OCI-LY3 (cell line): ENCODE data around the gene DSCAM.

ENCODE experiments used
- H2AFZ ChIP-seq: fragments of 200-600, 300-600 bp; shearing (Covaris generic); 2 replicates; pipeline ENCODE4 v1.6.0; 2014; ENCODE audit warnings: antibody characterized with exemption, low read depth, low read length
- H3K27ac ChIP-seq: fragments of 200-600, 300-600 bp; sonication (generic); 2 replicates; pipeline ENCODE4 v1.5.1; 2014; ENCODE audit warnings: mild to moderate bottlenecking, low read length, moderate library complexity, mixed read lengths
- H3K27me3 ChIP-seq: fragments of 200-600, 300-600 bp; sonication (generic); 2 replicates; pipeline ENCODE4 v1.6.1; 2014; ENCODE audit warnings: low read depth, low read length, mixed read lengths
- H3K36me3 ChIP-seq: fragments of 200-600, 300-600 bp; sonication (generic); replicated peaks from 2 replicates; pipeline ENCODE3; 2014; ENCODE audit warnings: low read depth, low read length, mixed read lengths
- H3K4me1 ChIP-seq: fragments of 300-600, 200-600 bp; sonication (generic); 2 replicates; pipeline ENCODE4 v1.6.1; 2014; ENCODE audit warnings: low read length, mixed read lengths
- H3K4me2 ChIP-seq: fragments of 200-600, 300-600 bp; sonication (generic); 2 replicates; pipeline ENCODE4 v1.6.1; 2014; ENCODE audit warnings: low read length, mixed read lengths
- H3K4me3 ChIP-seq: fragments of 300-600, 200-600 bp; sonication (generic); 2 replicates; pipeline ENCODE4 v1.5.1; 2014; ENCODE audit warnings: antibody characterized with exemption, mild to moderate bottlenecking, low read length, moderate library complexity
- H3K79me2 ChIP-seq: fragments of 300-600, 200-600 bp; shearing (Covaris generic); 2 replicates; pipeline ENCODE4 v1.6.1; 2014; ENCODE audit warnings: mild to moderate bottlenecking, low read length, mixed read lengths
- H3K9ac ChIP-seq: fragments of 300-600, 200-600 bp; shearing (Covaris generic); 2 replicates; pipeline ENCODE4 v1.6.0; 2014; ENCODE audit warnings: mild to moderate bottlenecking, low read length, moderate library complexity
- H3K9me3 ChIP-seq: fragments of 200-600, 300-600 bp; shearing (Covaris generic); 2 replicates; pipeline ENCODE4 v1.6.1; 2014; ENCODE audit warnings: low read length, mixed read lengths; ENCODE audit not compliant: insufficient read depth
- H4K20me1 ChIP-seq: fragments of 200-600, 300-600 bp; sonication (generic); 2 replicates; pipeline ENCODE4 v1.6.1; 2016; ENCODE audit warnings: low read length, mixed read lengths; ENCODE audit not compliant: insufficient read depth
- EZH2phosphoT487 ChIP-seq: fragments of 200-600 bp; shearing (Covaris generic); IDR thresholded peaks from 2 replicates; pipeline ENCODE4 v1.6.1; 2018; ENCODE audit warnings: antibody characterized with exemption, mixed run types, low read depth
- TF ChIP-seq, protein P1 (sequence below): fragments of 200-600, 300-600 bp; sonication (generic); IDR thresholded peaks from 2 replicates; pipeline ENCODE4 v1.5.1; 2014; ENCODE audit warnings: antibody characterized with exemption, low read length, low read depth

Gene DSCAM

DNA sequence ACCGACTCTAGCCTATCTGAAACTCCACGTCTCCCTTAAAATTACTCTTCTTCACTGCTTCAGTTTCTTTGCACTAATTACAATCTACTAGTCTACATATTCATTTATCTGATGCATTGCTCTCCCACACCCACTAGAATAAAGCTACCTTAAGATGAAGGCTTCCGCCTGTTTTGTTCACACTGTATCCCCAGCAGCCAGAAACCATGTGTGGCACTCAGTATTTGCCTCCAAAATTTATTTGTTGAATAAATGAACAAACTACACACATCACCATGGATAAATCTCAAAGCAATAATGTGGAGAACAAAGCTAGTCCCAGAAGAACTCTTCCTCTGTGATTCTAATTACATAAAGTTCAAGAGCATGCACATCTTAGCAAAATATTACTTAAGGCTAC is 95.7 kb downstream of the DSCAM start:
- no peak for TF ChIP-seq EZH2phosphoT487
- TF ChIP-seq, protein P1, sequence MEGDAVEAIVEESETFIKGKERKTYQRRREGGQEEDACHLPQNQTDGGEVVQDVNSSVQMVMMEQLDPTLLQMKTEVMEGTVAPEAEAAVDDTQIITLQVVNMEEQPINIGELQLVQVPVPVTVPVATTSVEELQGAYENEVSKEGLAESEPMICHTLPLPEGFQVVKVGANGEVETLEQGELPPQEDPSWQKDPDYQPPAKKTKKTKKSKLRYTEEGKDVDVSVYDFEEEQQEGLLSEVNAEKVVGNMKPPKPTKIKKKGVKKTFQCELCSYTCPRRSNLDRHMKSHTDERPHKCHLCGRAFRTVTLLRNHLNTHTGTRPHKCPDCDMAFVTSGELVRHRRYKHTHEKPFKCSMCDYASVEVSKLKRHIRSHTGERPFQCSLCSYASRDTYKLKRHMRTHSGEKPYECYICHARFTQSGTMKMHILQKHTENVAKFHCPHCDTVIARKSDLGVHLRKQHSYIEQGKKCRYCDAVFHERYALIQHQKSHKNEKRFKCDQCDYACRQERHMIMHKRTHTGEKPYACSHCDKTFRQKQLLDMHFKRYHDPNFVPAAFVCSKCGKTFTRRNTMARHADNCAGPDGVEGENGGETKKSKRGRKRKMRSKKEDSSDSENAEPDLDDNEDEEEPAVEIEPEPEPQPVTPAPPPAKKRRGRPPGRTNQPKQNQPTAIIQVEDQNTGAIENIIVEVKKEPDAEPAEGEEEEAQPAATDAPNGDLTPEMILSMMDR = no peak
- no peak overlapping the region for H2AFZ ChIP-seq
- H3K4me2 ChIP-seq = no peak overlapping the region
- H3K9me3 ChIP-seq = no peaks in the 10 kb centered on the region
- no peak overlapping the region for H3K27ac ChIP-seq
- no peaks in the 10 kb centered on the region for H3K27me3 ChIP-seq
- no peak overlapping the region for H3K4me3 ChIP-seq
- H4K20me1 ChIP-seq = no peaks in the 10 kb centered on the region
- no peaks in the 10 kb centered on the region for H3K36me3 ChIP-seq
- no peaks in the 10 kb centered on the region for H3K79me2 ChIP-seq
- no peak overlapping the region for H3K9ac ChIP-seq
- no peaks in the 10 kb centered on the region for H3K4me1 ChIP-seq

DNA sequence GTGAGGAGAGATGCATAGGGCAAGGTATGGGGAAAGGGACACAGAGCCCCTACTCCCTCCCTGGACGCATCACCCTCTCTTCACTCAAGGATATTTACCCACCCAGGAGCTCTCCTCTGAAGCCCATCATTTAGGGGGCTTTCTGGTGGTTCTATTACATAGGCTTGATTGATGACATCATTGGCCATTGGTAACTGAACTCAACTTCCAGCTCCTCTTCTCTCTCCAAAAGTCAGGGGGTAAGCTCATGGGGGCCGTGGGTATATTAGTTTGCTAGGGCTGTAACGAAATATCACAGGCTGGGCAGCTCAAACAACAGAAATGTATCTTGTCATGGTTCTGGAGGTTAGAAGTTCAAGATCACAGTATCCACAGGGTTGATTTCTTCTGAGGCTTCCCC is 110.8 kb downstream of the DSCAM start:
- Histone ChIP-seq H3K36me3 (no peaks in the 10 kb centered on the region), H3K4me1 (no peaks in the 10 kb centered on the region), H3K9me3 (no peaks in the 10 kb centered on the region), H4K20me1 (no peaks in the 10 kb centered on the region), H3K27me3 (no peaks in the 10 kb centered on the region), H3K79me2 (no peaks in the 10 kb centered on the region), H3K9ac (no peak overlapping the region), H2AFZ (no peak overlapping the region), H3K4me2 (no peak overlapping the region), H3K27ac (no peak overlapping the region), H3K4me3 (no peak overlapping the region)
- TF ChIP-seq, protein P1 = no peak
- no peak for TF ChIP-seq EZH2phosphoT487

DNA sequence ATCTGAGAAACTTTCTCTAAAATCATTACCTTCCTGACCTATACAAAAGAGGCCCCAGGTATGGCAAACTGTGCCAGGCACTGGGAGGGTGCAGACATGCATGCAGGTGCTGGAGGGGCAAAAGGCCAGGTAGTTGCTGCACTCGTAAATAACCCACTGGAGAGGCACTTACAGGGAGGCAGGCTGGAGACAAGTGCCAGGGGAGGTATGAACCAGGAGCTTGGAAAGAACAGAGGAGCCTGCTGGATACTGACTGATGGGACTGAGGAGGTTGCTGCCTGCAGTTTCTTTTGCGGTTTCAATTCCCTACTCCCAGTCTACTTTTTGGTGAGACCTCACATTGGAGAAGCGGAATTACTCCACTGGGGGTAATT is 113.9 kb downstream of the DSCAM start:
- Histone ChIP-seq H3K4me3 (no peak overlapping the region), H3K27ac (no peak overlapping the region), H3K36me3 (no peaks in the 10 kb centered on the region), H4K20me1 (no peaks in the 10 kb centered on the region), H3K9ac (no peak overlapping the region), H2AFZ (no peak overlapping the region), H3K27me3 (no peaks in the 10 kb centered on the region), H3K4me1 (no peaks in the 10 kb centered on the region), H3K9me3 (no peaks in the 10 kb centered on the region), H3K79me2 (no peaks in the 10 kb centered on the region), H3K4me2 (no peak overlapping the region)
- no peak for TF ChIP-seq EZH2phosphoT487
- TF ChIP-seq, protein P1 = no peak

DNA sequence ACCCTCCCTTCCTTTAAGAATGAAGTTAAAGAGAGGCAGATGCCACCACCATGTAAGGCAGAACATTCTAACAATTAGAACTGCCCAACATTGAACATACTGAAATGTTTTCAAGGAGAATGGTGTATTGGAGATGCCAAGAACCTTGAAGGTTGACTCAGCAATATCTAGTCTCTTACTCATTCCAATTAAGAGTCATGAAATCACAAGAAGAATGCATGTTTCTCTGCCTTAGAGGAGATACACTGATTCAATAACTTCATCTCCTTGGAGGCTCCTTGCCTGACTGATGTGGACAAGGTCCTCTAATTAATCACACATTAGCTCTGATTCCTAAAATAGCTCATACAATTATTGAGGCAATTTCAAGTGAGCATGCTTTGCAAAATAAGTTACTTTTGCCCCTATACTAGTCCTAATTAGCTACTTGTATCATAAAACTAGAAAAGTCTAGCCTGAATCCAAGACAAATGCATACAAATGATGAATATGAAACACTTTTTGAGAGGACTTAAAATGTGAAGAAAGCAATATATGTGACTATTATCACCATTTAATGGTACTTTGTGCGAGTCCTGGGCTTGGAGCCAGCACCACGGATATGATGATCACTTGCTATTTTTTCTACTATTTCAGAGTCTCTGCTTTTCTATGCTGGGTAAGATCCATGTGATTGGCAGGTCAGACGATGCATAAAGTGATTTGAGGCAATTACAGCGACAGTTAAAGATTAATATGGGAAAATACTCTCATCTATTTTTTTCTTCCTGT is 114.5 kb downstream of the DSCAM start:
- Histone ChIP-seq H3K9me3 (no peaks in the 10 kb centered on the region), H4K20me1 (no peaks in the 10 kb centered on the region), H3K4me2 (no peak overlapping the region), H3K79me2 (no peaks in the 10 kb centered on the region), H2AFZ (no peak overlapping the region), H3K27ac (no peak overlapping the region), H3K9ac (no peak overlapping the region), H3K4me1 (no peaks in the 10 kb centered on the region), H3K36me3 (no peaks in the 10 kb centered on the region), H3K27me3 (no peaks in the 10 kb centered on the region), H3K4me3 (no peak overlapping the region)
- no peak for TF ChIP-seq EZH2phosphoT487
- TF ChIP-seq, protein P1 = no peak
